Astrocyte of the cerebellum (primary cell): ENCODE data around the gene FOXE3.

ENCODE experiments used
- DNase-seq: peaks from one replicate; pipeline ENCODE4 v3.0.0-alpha.2; 2011; ENCODE audit warnings: low read depth
- H3K4me3 ChIP-seq: 2 replicates; pipeline ENCODE4 v1.5.1; 2011; ENCODE audit warnings: mild to moderate bottlenecking, low read depth, low read length, moderate library complexity
- in situ Hi-C: cut with HindIII; loops from 2 replicates; pipeline ENCODE4 v1.10.0; 2017; ENCODE audit warnings: low sequenced_read_pairs
- TF ChIP-seq, protein P1 (sequence below): IDR thresholded peaks from 2 replicates; pipeline ENCODE4 v1.5.1; 2012; ENCODE audit warnings: low read length, low read depth, moderate library complexity, mild to moderate bottlenecking; ENCODE audit errors: missing control alignments

FOXE3 gene

DNA sequence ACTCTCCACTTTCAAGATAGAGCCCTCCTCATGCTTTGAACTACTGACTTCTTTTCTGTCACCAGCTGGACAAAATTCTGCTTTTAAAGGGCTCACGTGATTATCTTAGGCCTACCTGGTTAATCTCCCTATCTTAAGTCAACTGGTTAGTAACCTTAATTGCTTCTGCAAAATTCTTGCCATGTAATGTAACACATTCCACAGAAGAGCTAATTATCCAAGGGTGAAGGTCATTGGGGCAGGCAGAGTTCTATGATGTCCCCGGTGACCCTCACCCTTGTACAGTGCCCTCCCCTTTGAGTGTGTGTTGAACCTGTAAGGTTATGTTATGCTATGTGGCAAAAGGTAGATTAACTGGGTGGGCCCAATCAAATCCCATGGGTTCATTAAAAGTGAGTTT lies 25.2 kb upstream of the FOXE3 start:
- DNase-seq, result no peak
- TF ChIP-seq, protein P1, sequence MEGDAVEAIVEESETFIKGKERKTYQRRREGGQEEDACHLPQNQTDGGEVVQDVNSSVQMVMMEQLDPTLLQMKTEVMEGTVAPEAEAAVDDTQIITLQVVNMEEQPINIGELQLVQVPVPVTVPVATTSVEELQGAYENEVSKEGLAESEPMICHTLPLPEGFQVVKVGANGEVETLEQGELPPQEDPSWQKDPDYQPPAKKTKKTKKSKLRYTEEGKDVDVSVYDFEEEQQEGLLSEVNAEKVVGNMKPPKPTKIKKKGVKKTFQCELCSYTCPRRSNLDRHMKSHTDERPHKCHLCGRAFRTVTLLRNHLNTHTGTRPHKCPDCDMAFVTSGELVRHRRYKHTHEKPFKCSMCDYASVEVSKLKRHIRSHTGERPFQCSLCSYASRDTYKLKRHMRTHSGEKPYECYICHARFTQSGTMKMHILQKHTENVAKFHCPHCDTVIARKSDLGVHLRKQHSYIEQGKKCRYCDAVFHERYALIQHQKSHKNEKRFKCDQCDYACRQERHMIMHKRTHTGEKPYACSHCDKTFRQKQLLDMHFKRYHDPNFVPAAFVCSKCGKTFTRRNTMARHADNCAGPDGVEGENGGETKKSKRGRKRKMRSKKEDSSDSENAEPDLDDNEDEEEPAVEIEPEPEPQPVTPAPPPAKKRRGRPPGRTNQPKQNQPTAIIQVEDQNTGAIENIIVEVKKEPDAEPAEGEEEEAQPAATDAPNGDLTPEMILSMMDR, result no peak
- H3K4me3 ChIP-seq, result no peak overlapping the region
- in situ Hi-C loops, result no loop called here

DNA sequence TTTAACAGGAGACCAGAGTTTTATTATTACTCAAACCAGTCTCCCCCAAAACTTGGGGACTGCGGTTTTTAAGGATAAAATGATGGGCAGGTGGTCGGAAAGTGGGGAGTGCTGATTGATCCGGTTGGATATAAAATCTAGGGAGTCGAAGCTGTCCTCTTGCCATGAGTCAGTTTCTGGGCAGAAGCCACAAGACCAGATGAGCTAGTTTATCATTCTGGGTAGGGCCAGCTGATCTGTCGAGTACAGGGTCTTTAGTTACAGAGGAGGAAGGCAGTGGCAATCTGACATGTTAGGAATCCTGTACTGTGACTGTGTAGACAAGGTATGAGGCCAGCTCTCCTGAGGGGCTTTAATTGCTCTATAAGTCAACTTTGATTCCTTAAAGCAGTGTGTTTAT lies 22.9 kb upstream of the FOXE3 start:
- no peak for DNase-seq
- H3K4me3 ChIP-seq, result no peak overlapping the region
- TF ChIP-seq, protein P1, result no peak
- in situ Hi-C loops, result no loop called here

DNA sequence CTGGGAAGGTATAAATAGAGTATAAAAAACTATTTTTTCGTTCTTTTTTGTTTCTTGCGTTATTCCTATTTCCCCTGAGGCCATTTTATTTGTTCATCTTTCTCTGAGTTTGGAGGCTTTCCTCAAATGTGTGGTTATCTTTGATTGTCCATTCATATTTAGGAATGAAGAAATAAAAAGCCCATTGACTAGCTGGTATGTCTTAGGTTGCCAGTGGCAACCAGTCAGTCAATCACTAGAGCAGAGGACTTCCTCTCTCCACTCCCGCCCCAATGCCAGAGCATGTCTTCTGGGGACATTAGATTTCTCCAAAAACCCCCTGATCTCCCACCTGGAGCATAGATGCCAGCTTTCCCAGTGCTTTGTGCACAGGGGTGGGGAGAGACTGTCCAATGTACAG lies 20.7 kb upstream of the FOXE3 start:
- TF ChIP-seq, protein P1, result no peak
- H3K4me3 ChIP-seq, result no peak overlapping the region
- in situ Hi-C loops, result no loop called here
- no peak for DNase-seq

DNA sequence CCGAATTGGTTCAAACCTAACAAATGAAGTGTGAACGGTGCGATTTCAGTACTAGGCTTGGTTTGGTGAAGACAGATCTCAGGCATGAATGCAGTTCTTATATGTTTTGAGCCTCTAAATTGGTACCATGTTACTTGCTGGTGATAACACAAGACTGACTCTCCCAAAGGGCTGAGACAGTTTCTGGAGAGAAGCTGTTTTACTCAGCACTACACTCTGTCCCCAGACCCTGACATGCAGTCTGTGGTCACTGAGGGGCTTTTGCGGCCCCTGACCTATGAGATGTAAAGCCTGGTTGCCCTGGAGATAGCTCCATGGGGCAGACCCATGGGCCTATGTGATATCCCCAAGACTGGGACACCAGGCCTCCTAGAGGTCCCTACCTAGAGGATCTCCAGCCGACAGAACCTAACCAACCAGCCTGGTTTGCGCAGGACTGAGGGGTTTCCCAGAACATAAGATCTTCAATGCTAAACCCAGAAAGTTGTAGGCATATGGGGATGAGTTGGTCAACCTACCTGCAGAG lies 19.4 kb upstream of the FOXE3 start:
- no peak for DNase-seq
- in situ Hi-C loops, result no loop called here
- H3K4me3 ChIP-seq, result no peak overlapping the region
- TF ChIP-seq, protein P1, result no peak

DNA sequence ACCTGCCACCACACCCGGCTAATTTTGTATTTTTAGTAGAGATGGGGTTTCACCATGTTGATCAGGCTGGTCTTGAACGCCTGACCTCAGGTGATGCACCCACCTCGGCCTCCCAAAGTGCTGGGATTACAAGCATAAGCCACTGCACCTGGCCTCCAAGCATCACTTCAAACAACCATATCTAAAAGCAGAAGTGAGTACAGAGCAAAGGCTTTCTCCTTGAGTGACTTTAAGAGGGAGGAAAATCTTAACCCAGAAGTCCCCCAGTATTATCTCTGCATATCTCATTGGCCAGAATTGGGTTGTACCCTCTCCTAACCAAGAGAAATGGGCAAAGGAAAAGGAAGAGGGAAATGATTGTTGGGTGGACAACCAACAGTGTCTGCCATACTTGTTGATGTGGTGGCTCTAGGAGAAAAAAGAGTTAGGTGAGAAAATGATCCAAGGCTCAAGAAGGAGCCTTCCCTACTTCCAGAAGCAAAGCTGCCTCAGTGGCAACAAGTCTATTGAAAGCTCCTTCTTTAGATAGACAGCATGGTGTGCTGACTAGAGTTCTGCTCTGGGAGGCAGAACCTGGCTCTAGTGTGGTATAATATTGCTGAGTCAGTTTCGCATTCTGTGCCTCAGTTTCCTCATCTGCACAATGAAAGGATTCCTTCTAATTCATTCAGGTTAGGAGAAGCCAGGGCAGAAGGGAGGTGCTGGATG lies 16.8 kb upstream of the FOXE3 start:
- in situ Hi-C loops, result no loop called here
- H3K4me3 ChIP-seq, result no peak overlapping the region
- no peak for DNase-seq
- TF ChIP-seq, protein P1, result no peak

DNA sequence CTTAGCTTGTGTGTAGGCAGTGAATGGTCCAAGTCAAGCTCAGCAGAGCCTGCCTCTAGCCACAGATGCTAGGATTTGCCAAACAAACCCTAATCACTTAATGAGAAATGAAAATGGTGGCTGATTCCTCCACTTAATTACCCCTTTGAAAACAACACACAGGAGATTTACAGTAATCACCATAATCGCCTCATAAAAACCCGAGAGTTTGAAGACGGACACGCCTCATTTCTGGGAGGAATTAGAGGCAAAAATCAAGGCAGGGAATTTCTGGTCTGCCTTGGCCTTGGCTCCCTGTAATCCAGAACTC lies 16.3 kb upstream of the FOXE3 start:
- TF ChIP-seq, protein P1, result no peak
- in situ Hi-C loops, result no loop called here
- no peak overlapping the region for H3K4me3 ChIP-seq
- no peak for DNase-seq
